HL-60/S4 (cell line): ENCODE data around the gene MYRIP.

Experiments used
- in situ Hi-C: fragments of 300-500 bp; cut with MboI; formaldehyde crosslinking; loops from 2 replicates; pipeline ENCODE4 v1.14.3; 2022; ENCODE audit warnings: low sequenced_read_pairs

Gene MYRIP

DNA sequence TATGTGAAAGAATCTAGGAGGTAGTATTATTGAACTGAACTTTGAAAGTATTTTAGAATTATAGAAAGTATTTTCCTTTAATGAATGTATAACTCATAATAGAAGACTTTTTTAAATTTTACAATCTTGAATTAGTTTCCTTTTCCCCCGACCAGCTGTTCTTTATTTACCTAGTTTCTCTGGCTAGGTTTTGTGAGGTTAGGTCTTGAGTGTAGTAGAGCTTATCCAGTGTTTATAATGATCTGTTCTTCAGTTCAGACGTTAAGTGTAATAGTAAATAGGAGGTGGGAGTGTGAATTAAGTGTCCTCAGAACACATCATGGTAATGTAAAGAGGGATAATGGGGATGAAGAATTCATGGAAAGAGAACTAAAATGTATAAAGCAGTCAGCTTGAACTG lies 93.8 kb downstream of the MYRIP start:
- in situ Hi-C loops = no loop called here

DNA sequence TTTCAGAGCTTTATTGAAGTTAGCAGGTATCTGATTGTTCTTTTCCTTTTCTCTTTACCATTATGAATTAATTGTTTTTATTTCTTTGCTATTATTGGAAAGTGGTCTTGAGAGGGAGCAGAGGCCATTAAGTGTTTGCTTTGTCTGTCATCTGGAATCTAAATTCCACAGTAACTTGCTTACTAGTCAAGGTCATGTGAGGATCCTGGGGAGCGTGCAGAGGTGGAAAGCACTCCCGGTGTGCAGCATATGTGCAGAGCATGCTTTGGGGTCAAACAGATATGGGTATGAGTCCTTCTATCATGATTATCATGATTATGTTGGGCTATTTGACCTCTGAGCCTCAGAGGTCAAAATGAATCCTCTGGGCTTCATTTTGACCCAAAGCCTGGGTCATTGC lies 96.4 kb downstream of the MYRIP start:
- in situ Hi-C loops = no loop called here

DNA sequence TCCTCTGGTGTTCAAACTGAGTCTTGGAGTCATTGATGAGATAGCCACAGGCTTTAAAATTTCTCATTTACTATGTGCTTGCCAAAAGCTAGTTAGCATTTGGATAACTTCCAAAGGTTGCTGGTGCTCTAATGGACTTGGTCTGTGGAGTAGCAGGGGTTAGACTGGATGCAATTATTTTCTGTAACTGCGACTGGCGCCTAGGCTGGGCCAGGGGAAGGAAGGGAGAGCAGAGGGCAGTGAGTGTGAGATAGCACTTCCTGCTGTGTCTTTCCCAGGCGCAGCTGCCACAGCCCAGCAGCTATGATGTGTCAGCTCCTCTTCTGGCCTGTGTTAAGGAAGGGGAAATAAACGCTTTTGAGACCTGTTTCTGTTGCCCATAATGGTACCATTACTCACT lies 98.6 kb downstream of the MYRIP start:
- in situ Hi-C loops = no loop called here

DNA sequence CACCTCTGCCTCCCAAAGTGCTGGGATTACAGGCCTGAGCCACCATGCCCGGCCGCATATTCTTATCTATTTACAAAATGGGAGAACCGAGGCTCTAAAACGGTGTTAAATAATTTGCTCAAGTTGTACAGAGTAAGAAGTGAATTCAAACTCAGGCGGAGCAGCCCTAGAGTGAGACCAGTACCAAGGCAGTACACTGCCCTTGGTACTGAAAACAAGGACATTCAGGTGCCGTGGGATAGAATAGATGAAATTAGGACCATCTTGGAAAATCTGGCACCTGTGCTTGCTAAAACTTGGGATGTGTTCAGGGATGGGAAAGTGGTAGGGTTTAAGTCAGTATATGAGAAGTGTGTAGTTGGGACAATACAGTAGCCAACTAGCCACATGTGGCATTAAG lies 100.7 kb downstream of the MYRIP start:
- in situ Hi-C loops = no loop called here

DNA sequence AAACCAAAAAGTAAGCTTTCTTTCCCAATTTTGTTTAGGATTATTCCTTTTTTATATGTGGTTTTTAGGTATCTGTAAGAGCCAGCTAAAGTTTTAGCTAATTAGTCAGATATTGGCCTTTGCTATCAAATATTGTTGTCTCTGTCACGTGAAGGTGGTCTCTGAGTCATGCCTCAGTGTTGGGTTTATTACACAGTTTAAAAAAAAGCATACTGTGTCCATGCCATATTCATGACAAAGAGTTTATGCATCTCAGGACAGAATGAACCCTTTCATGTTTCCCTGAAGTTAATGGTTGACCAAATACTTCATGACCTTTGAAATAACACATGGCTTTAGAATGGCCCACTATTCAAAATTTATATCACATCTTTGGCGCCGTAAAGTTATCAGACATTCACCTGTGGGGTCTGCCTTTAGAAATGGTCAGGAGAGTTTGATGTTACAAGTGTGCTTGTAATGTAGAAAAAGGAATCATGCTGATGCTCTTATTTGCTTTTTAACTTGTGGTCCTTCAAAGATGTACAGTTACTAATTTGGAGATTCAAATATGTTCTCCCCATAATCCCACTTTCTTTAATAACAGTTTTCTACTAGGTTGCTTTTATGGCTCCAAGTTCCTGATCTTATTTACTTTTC lies 101.5 kb downstream of the MYRIP start:
- in situ Hi-C loops = no loop called here

DNA sequence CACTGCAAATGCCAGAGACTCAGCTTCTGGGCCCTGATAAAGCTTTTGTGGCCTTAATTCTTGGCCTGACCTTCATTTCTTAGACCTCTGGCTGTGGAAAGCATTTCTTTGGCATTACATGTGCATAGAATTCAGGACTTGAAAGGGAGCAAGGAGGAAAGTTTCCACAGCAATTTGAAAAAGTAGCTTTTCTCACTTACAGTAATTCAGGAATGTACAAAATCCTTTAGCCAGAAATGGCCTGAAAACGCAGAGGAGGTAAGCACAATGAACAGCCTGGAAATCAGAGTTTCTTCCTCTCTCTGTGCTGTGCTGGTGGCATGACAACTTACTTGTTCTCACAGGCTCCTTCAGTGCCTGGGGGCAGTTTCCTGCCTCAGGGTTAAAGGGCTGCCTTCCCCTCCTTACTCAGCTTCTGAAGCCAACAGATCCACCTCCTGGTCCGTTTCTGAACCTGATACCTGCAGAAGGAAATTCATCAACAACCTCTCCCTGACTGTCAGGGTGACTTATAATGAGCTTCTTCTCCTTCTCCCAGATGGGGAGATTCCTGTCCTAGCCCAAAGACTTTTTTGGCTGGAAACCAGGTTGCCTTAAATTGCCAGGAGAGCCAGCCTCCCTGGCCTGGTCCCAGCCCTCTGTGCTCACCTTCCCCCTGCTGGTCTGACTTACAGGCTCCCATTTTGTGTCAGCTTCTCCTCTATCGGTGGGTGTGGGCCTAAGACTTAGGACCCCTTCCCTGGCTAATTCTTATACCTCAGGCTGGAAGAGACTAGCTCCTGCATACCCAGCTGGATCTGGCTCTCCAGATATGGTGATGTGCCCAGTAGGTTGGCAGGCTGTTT lies 102.3 kb downstream of the MYRIP start:
- in situ Hi-C loops = no loop called here

DNA sequence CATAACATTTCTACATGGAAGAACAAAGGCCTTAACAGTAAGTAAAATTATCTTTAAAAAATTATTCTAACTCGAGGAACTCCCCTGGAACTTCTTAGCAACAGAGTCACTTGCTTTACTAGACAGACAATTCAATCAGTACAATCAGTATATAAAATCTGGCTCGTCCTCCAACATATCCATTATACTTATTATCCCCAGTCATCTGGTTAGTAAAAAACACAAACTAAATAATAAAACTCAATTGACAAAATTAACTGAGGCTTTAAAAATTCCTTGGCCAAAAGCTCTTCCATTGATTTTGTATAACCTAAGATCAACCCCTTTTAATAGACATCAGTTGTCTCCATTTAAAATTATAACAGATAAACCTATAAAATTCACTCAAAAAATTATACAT lies 105.6 kb downstream of the MYRIP start:
- in situ Hi-C loops = no loop called here

DNA sequence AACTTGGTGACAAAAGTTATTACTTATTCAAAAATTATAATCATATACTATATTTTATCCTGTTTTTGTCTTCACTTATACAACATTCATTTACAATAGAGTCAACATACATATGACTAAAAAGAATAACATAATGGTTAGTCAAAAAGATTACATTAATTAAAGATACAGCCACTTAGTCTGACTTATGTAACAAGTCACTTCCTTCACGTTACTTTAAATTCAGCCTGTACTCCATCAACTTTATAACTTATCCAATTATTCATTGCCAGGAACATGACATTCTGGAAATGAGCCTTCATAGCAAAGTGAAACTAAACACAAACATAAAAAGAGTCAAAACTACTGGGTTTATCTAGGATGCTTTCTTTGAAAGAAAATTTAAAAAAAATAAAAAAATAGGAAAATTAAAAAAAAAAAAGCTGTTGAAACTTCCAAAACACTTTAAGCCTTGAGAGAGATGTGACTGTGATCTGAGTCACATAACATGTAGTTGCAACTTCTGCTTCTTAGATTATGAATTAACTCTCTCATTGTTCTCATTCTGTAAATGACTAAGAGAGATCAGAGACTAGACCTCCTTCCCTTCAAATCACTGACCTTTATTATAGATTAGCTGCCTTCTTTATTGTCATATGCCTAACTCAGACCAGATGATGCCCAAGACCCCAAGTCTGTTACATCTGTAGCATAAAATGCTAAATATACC lies 107.8 kb downstream of the MYRIP start:
- in situ Hi-C loops = no loop called here

DNA sequence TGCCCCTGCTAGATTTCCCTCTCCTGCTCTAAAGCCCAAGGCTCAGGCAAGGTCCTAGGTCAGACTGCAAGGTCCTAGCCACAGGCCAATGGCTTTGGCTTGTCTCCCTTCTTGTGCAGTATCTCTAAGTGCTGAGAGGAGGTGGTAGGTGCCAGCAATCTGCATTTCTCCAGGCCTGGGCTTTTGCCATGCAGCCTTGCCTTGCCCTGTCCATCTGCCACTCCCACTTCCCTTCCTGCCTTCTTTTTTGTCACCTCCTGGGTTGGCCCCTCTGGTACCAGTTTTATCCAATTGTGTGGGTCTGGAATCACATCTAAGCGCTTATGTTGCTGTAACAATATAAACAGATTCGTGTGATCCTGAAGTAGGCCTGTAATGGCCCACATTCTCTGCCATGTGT lies 109.9 kb downstream of the MYRIP start:
- in situ Hi-C loops = no loop called here

DNA sequence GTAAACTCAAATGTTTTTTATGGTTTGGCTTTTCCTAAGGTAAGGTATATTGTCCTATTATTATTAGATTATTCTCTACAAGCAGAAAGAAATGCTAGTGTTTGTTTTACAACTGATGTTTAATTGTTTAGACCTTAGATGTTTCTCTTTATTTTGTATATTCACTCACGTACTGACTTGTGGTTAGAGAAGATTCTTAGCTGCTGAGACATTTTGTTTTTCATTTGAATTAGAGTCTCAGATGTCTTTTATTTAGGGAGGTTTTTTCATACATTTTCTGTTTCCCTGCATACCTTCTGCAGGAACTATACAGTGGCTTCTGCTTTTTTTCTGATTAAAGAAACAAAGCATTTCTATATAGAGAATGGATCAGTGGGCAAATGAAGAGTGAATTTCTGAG lies 110.9 kb downstream of the MYRIP start:
- in situ Hi-C loops = no loop called here

DNA sequence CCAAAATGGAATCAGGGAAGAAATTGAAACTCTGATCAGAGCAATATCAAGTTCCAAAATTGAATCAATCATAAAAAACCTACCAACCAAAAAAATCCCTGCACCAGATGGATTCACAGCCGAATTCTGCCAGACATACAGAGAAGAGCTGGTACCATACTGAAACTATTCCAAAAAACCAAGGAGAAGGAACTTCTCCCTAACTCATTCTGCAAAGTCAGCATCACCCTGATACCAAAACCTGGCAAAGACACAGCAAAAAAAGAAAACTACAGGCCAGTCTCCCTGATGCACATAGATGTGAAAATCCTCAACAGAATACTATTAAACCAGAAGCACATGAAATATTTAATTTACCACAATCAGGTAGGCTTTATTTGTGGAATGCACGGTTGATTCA lies 118.1 kb downstream of the MYRIP start:
- in situ Hi-C loops = no loop called here

DNA sequence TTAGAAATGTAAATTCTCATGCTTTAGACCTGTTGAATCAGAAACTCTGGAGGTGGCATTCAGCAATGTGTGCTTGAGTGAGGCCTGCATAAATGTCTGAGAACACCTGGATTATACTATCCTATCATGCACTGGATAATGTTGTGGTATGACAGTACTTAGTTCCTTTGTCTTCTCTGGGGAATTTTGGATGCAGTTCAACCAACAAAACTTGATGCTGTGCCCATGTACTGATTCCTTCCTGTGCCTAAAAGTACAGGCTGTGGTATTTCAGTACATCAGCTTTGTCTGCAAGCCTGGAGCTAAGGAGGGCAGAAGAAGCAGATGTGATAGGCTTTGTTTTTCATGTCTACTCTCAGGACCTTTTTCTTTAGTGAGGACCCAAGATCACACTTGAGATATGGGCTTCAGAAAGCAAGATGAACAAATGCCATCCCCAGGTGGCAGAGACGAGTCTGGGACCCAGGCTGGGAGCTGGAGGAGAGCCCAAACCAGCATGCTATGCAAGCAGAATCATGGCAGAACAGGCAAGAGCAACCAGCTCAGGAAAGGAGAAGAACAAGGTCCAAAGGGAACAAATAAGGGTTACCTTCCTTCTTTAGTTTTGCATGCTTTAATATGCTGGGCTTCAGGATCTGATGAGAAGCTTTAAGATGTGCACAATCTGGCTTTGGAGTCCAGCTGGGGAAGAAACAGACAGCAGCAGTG lies 124.7 kb downstream of the MYRIP start:
- in situ Hi-C loops = no loop called here

DNA sequence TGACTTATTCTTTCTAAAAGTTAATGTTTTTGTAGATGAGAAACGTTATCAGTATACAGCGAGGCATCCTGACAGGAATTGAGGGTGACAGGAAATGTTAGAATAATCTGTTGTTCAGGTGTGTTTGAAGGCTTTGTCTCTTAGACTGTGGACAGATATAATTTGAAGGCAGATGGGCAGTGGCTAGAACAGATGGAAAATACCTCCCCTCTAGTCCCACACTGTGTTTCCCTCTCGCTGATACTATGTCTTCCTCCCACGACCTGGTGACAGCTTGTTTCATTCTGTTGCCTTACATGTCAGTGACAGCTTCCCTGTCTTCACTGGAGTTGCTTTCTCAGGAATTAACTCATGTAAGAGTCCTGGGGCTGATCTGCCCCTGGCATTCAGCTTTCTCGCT lies 125.3 kb downstream of the MYRIP start:
- in situ Hi-C loops = no loop called here

DNA sequence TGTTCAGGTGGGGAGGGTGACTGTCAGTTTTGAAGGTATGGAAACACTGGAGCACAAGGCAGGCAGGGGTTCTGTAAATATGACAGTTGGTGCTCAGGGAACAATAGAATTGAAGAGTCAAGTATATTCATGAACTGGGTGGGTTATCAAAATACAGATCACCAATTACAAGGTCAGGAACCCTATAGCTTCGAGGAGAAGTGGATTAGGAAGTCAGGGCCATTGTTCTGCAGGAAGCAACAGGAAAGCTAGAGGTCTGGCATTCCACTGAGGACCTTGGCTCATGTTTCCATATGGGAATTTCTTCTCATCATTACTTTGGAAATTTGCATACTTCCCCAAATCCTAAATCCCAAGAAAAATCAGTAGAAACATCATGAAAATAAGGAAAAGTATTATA lies 125.9 kb downstream of the MYRIP start:
- in situ Hi-C loops = no loop called here

DNA sequence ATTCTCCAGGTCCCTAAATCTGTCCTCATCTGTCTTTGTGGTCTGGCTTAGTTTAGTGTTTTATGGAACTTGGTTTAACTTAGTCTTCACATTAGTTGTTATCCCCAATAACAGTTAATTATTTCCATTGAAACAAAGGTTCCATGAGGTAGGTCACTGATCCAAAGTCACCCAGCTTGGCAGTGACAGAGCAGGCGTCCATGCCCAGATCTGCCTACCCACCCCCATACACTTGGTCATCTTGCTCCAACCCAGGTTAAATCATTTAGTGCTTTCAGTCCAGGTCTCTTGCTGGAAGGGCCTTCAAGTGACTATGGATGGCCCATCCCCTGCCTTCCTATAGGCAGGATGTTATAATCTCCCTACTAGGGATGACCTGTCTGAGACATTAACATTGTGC lies 127.4 kb downstream of the MYRIP start:
- in situ Hi-C loops = no loop called here

DNA sequence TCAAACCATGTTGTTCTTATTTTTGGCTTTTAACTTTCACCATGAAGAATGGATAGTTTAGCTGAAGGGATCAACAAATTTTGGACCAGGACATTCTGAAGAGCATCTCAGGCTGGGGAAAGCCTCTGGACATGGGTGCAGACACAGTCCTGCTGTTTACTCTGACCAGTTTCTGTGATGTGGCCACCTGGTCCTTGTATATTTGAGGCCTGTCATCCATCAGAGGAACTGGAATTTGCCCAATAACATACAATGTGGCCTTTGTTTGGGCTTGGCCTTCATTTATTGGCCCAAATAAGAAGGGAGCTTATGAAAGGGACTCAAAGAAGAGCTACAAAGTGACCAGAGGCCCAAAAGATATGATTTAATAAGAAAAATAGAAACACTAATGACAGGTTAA lies 127.9 kb downstream of the MYRIP start:
- in situ Hi-C loops = no loop called here

DNA sequence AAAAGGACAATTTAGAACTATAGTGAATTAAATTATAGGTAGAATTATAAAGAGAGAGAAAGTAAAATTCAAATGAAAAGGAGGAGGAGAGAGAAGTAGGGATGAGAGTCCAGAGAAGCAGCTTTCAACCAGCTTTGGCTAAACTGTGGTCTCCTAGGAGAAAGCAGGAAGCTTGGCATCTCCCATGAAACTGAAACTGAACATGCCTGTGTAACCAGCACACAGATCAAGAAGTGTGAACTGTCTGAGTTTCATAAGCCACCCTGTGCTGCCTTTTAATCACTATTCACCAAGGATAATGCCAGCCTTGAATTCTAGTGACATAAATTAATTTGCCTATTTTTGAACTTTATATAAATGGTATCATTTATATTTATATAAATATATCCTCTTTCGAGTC lies 128.5 kb downstream of the MYRIP start:
- in situ Hi-C loops = no loop called here

DNA sequence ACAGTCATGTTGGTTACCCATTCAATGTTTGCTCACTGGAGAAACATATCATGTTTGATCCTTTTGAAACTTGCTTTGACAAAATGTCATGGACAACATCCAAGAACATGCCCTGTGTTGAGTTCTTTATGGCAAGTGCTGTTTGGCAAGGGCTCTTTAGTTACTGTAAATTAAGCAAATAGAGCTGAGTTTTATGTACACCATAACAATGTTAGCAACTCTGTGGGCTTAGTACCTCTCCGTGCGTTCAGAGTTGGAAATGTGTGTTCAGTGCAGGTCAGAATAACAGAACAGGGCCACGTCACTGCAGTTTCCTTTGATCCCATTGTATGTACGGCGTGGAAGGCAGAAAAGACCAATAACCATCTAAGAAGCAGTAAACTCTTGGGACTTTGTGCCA lies 132.5 kb downstream of the MYRIP start:
- in situ Hi-C loops = no loop called here

DNA sequence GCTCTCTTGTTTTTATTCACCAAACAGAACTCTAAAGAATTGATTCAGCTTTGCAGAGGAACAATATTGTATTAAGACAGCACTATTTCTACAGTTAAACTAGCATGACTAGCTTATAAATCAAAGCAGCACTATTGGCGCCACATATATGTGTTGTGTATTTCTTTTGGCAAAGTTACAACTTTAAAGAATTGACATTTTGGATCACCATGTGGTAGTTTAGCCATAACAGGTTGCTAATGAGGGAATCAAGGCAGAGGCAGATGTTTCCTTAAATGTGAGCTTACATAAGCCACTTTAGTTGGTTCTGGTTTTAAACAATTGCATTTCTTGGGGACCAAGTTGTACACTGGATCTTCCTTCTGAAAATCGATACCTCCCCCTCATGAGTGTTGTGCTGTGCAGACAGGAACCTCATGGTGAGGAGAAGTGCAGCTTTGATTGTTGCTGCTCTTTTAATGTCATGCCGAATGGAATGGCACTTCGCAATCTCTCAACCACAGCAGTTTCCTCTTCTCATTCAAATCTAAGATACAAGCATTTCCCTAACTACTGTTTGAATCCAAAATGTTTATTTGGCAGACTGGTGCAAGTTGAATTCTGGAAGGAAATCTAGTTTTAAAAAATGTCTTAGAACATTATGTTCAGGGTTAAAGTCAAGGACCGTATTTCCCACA lies 151.2 kb downstream of the MYRIP start:
- in situ Hi-C loops = no loop called here

DNA sequence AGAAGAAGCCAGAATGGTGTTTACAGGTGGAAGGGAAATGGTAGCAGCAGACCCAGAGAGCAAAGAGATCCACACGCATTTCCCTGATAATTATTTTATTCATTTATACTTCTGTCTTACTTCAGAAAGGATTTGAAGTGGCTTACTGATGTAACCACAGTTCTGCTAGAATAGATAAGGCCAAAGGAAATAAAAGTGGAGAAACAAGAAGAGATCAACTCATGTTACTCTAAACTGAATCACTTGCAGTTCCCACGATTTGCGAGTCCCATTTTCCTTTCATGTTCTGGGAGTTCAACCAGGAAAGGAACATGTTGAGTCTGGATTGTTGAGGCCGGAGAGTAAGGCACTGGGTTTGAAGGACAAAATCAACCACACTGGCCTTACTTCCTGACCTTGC lies 151.8 kb downstream of the MYRIP start:
- in situ Hi-C loops = no loop called here

DNA sequence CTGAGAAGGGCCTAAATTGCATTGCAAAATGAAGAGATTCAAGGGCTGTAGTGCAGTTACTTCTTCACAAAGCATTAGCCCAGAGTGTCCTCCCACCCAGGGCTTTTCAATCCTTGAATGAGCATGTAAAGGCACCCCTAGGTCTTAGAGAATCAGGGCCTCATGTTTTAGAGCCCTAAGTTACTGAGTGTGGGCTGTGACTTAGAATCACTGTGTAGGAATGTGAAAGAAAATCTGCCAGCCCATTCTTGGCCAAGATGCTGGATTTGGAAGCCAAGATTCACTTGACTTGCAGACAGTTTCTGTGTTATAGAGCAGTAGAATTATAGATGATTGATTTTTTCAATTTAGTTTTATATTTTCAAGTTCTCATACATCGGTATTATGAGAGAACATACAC lies 153.2 kb downstream of the MYRIP start:
- in situ Hi-C loops = no loop called here
